ENCODE data around the gene FAM117B. TPM values are rescaled to one million over a fixed set of nuclear protein-coding genes. Genes with fewer than 3 reads are reported as not detected.

The FAM117B gene
- total RNA-seq, 1 experiment from 2014 or later = 13.3 TPM

DNA sequence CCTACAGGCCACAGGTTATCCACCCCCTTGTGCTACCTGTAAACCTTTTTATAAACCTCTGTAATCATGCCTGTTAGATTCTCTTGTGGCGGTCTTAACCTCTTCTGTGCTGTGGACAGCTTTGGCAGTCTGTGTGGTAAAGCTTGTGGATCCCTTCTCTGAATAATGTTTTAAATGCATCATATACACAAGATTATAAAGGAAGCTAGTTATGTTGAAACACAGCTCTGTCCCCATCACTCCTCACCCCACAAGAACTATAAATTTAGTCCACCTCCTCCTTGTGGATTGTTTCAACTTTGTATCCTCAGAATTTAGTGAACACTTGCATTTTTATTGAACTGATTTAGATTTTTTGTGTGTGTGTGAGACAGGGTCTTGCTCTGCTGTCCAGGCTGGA lies 129.1 kb downstream of the FAM117B start:
- Histone ChIP-seq H3K36me3 (ENCODE audit: insufficient read depth, low read length, poor library complexity, severe bottlenecking) (no peaks in the 10 kb centered on the region), H3K9me3 (ENCODE audit: low read depth, low read length, poor library complexity, severe bottlenecking) (no peaks in the 10 kb centered on the region), H3K27me3 (replicated peaks; ENCODE audit: insufficient read depth, low read depth, low read length, poor library complexity) (no peaks in the 10 kb centered on the region), H3K27ac (ENCODE audit: low read depth, low read length, poor library complexity, severe bottlenecking) (no peak overlapping the region), H3K4me3 (ENCODE audit: low read depth, low read length, poor library complexity, severe bottlenecking) (no peak overlapping the region), H3K4me1 (ENCODE audit: insufficient read depth, low read length, poor library complexity, severe bottlenecking) (no peaks in the 10 kb centered on the region)
- CTCF ChIA-PET = no interaction called here
- no TSS peak for BruUV-seq (replicated peaks)
- intact Hi-C loops (cut with micrococcal nuclease; ENCODE audit: unreplicated experiment) = no loop called here
- POLR2A ChIA-PET (ENCODE audit: low non-redundant PET) = no interaction called here
- no peak for DNase-seq (ENCODE audit: low spot score)
- TF ChIP-seq, protein P1, sequence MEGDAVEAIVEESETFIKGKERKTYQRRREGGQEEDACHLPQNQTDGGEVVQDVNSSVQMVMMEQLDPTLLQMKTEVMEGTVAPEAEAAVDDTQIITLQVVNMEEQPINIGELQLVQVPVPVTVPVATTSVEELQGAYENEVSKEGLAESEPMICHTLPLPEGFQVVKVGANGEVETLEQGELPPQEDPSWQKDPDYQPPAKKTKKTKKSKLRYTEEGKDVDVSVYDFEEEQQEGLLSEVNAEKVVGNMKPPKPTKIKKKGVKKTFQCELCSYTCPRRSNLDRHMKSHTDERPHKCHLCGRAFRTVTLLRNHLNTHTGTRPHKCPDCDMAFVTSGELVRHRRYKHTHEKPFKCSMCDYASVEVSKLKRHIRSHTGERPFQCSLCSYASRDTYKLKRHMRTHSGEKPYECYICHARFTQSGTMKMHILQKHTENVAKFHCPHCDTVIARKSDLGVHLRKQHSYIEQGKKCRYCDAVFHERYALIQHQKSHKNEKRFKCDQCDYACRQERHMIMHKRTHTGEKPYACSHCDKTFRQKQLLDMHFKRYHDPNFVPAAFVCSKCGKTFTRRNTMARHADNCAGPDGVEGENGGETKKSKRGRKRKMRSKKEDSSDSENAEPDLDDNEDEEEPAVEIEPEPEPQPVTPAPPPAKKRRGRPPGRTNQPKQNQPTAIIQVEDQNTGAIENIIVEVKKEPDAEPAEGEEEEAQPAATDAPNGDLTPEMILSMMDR (conservative IDR thresholded peaks at IDR 0.05; ENCODE audit: low read depth, low read length) = no peak
- TF ChIP-seq EZH2 (IDR thresholded peaks at IDR 0.05; ENCODE audit: borderline replicate concordance, low read depth, low read length, poor library complexity, severe bottlenecking) = no peak

DNA sequence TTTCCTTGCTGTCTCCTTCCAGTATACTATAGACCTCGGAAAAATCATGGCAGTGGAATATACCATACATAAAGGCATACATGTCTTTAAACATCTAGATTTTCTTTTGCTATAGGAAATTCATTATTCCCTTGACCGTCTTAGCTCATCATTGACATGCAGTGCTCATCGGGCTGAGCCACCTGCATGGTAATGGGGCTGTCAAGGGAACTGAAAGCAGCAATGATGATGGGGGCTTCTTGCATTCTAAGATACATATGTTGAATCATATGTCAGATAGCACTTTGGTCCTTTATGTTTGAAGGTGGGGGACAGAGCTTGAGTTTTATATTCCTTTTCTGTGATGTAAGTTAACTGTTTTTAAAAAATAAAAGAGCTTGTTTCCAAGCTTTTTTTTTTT lies 130.2 kb downstream of the FAM117B start:
- H3K9me3 ChIP-seq (ENCODE audit: low read depth, low read length, poor library complexity, severe bottlenecking) = no peaks in the 10 kb centered on the region
- H3K4me3 ChIP-seq (ENCODE audit: low read depth, low read length, poor library complexity, severe bottlenecking) = no peak overlapping the region
- TF ChIP-seq, protein P1 (conservative IDR thresholded peaks at IDR 0.05; ENCODE audit: low read depth, low read length) = no peak
- no peak for TF ChIP-seq EZH2 (IDR thresholded peaks at IDR 0.05; ENCODE audit: borderline replicate concordance, low read depth, low read length, poor library complexity, severe bottlenecking)
- H3K27me3 ChIP-seq (replicated peaks; ENCODE audit: insufficient read depth, low read depth, low read length, poor library complexity) = no peaks in the 10 kb centered on the region
- no peak for DNase-seq (ENCODE audit: low spot score)
- ChIA-PET CTCF (no interaction called here), POLR2A (ENCODE audit: low non-redundant PET) (interaction anchor here (0.6 kb wide), 1 partner anchor 12 kb away, joined by 4 read pairs; no protein-coding TSS in a partner anchor)
- H3K36me3 ChIP-seq (ENCODE audit: insufficient read depth, low read length, poor library complexity, severe bottlenecking) = no peaks in the 10 kb centered on the region
- no peaks in the 10 kb centered on the region for H3K4me1 ChIP-seq (ENCODE audit: insufficient read depth, low read length, poor library complexity, severe bottlenecking)
- no peak overlapping the region for H3K27ac ChIP-seq (ENCODE audit: low read depth, low read length, poor library complexity, severe bottlenecking)
- intact Hi-C loops (cut with micrococcal nuclease; ENCODE audit: unreplicated experiment) = no loop called here
- no TSS peak for BruUV-seq (replicated peaks)

DNA sequence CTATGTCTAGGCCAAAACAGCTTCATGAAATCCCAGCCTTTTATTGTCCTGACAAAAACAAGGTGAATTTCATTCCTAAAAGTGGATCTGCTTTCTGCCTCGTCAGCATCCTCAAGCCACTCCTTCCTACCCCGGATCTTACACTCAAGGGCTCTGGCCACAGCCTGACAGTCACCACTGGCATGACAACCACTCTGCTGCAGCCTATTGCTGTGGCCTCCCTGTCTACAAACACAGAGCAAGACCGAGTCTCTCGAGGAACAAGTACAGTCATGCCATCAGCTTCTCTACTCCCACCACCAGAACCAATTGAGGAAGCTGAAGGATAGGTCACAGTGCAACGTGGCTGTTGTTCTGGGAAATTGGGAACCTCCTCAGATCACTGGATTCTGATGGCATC lies 130.7 kb downstream of the FAM117B start:
- intact Hi-C loops (cut with micrococcal nuclease; ENCODE audit: unreplicated experiment) = no loop called here
- H3K4me1 ChIP-seq (ENCODE audit: insufficient read depth, low read length, poor library complexity, severe bottlenecking) = no peaks in the 10 kb centered on the region
- BruUV-seq (replicated peaks) = no TSS peak
- TF ChIP-seq, protein P1 (conservative IDR thresholded peaks at IDR 0.05; ENCODE audit: low read depth, low read length) = no peak
- no peak for TF ChIP-seq EZH2 (IDR thresholded peaks at IDR 0.05; ENCODE audit: borderline replicate concordance, low read depth, low read length, poor library complexity, severe bottlenecking)
- H3K27ac ChIP-seq (ENCODE audit: low read depth, low read length, poor library complexity, severe bottlenecking) = no peak overlapping the region
- DNase-seq (ENCODE audit: low spot score) = no peak
- no peak overlapping the region for H3K4me3 ChIP-seq (ENCODE audit: low read depth, low read length, poor library complexity, severe bottlenecking)
- ChIA-PET POLR2A (ENCODE audit: low non-redundant PET) (interaction anchor here (0.6 kb wide), 1 partner anchor 12 kb away, joined by 4 read pairs; no protein-coding TSS in a partner anchor), CTCF (no interaction called here)
- no peaks in the 10 kb centered on the region for H3K9me3 ChIP-seq (ENCODE audit: low read depth, low read length, poor library complexity, severe bottlenecking)
- H3K27me3 ChIP-seq (replicated peaks; ENCODE audit: insufficient read depth, low read depth, low read length, poor library complexity) = no peaks in the 10 kb centered on the region
- H3K36me3 ChIP-seq (ENCODE audit: insufficient read depth, low read length, poor library complexity, severe bottlenecking) = no peaks in the 10 kb centered on the region

All from A673 (cell line).